ENCODE results near the gene NEK7. TPM values are rescaled to one million over a fixed set of nuclear protein-coding genes. Genes with fewer than 3 reads are reported as not detected.

NEK7 gene
- total and polyA plus RNA-seq, 2 experiments from 2014 or later: 25.6 to 86.9 TPM

DNA sequence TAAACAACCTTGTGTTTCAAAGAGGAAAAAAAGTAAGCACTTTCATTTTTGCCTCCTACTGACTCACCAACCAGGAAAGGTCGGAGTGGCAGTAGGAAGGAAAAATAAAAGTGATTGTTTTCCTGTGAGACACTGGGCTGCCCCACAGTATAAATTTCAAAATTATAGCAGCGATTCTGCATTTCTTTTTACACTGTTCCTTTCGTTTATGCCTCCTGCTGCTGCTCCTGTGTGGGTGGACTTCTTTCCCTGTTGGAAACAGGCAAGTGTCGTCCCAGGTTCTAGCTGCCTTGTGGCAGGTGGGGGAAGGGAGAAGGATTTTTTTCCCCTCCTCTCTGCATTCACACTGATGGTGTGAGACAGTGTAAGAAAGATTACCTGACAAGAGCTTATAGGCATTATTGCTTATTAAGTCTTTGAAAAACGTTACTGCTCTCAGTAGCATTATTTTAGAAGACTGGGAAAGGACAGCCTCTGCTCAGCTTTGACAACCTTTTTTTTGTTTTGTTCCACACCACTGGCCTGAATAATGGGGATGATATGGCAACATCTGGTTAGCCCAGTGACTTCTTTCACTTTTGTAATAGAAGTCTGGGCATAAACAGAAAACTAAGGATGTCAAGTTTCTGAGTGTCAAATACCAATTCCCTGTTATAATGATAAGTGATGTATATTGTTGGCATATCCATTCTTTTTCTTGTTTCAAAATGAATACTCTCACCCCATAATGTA, 77.9 kb downstream of the NEK7 start:
- Histone ChIP-seq H2AFZ (no peak overlapping the region), H3K79me2 (peaks cover 33% of the 10 kb centered on the region), H3K9me2 (replicated peaks; ENCODE audit: insufficient read depth) (no peaks in the 10 kb centered on the region), H4K20me1 (ENCODE audit: insufficient read depth, poor library complexity, severe bottlenecking) (peaks cover 3% of the 10 kb centered on the region), H3K27ac (peak overlapping the region; percentile 10), H3K36me3 (replicated peaks; ENCODE audit: insufficient read depth, low read depth) (no peaks in the 10 kb centered on the region), H3K9me3 (ENCODE audit: low read depth) (no peaks in the 10 kb centered on the region), H3K4me1 (ENCODE audit: insufficient read depth) (no peaks in the 10 kb centered on the region), H3K27me3 (no peaks in the 10 kb centered on the region), H3K4me2 (peak overlapping the region; percentile 50), H3K4me3 (no peak overlapping the region)
- TF ChIP-seq, protein P1, sequence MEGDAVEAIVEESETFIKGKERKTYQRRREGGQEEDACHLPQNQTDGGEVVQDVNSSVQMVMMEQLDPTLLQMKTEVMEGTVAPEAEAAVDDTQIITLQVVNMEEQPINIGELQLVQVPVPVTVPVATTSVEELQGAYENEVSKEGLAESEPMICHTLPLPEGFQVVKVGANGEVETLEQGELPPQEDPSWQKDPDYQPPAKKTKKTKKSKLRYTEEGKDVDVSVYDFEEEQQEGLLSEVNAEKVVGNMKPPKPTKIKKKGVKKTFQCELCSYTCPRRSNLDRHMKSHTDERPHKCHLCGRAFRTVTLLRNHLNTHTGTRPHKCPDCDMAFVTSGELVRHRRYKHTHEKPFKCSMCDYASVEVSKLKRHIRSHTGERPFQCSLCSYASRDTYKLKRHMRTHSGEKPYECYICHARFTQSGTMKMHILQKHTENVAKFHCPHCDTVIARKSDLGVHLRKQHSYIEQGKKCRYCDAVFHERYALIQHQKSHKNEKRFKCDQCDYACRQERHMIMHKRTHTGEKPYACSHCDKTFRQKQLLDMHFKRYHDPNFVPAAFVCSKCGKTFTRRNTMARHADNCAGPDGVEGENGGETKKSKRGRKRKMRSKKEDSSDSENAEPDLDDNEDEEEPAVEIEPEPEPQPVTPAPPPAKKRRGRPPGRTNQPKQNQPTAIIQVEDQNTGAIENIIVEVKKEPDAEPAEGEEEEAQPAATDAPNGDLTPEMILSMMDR (IDR thresholded peaks at IDR 0.05; ENCODE audit: poor library complexity): no peak
- TF ChIP-seq EZH2phosphoT487 (IDR thresholded peaks at IDR 0.05; ENCODE audit: low read depth, severe bottlenecking, unreplicated experiment) (no peak), EZH2 (IDR thresholded peaks at IDR 0.05; ENCODE audit: borderline replicate concordance) (no peak)
- WGBS (ENCODE audit: low lambda C conversion rate, missing lambda C conversion rate): 60% methylated on average over 5 of the region's 5 CpGs
- no peak for DNase-seq (ENCODE audit: low spot score)

DNA sequence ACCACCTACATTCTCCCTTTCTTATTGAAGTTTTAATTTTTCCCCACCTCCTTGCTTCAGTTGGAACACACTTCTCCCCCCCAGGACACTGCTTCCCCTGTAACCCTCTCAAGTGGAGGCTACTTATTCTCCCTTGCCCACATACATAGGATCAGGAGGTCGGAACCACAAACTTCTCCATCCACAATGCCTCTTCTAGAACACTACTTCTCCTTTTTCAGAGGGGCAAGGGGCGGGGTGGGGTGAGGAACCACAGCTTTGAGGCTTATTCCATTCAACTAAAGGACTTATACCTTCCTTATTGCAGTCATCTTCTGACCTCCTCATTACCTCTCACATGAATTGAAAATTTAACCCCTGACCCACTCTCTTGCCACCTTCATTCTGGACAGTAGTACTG, 81.3 kb downstream of the NEK7 start:
- TF ChIP-seq EZH2 (IDR thresholded peaks at IDR 0.05; ENCODE audit: borderline replicate concordance) (no peak), EZH2phosphoT487 (IDR thresholded peaks at IDR 0.05; ENCODE audit: low read depth, severe bottlenecking, unreplicated experiment) (no peak)
- TF ChIP-seq, protein P1 (IDR thresholded peaks at IDR 0.05; ENCODE audit: poor library complexity): no peak
- H3K27ac ChIP-seq: no peak overlapping the region
- H3K79me2 ChIP-seq: peaks cover 19% of the 10 kb centered on the region
- no peak for DNase-seq (ENCODE audit: low spot score)
- WGBS (ENCODE audit: low lambda C conversion rate, missing lambda C conversion rate): 100% methylated on average over 2 of the region's 2 CpGs
- no peak overlapping the region for H3K4me3 ChIP-seq
- no peaks in the 10 kb centered on the region for H4K20me1 ChIP-seq (ENCODE audit: insufficient read depth, poor library complexity, severe bottlenecking)
- no peak overlapping the region for H2AFZ ChIP-seq
- H3K4me2 ChIP-seq: no peak overlapping the region
- no peaks in the 10 kb centered on the region for H3K36me3 ChIP-seq (replicated peaks; ENCODE audit: insufficient read depth, low read depth)
- no peaks in the 10 kb centered on the region for H3K27me3 ChIP-seq
- no peaks in the 10 kb centered on the region for H3K9me2 ChIP-seq (replicated peaks; ENCODE audit: insufficient read depth)
- H3K9me3 ChIP-seq (ENCODE audit: low read depth): no peaks in the 10 kb centered on the region
- H3K4me1 ChIP-seq (ENCODE audit: insufficient read depth): no peaks in the 10 kb centered on the region

DNA sequence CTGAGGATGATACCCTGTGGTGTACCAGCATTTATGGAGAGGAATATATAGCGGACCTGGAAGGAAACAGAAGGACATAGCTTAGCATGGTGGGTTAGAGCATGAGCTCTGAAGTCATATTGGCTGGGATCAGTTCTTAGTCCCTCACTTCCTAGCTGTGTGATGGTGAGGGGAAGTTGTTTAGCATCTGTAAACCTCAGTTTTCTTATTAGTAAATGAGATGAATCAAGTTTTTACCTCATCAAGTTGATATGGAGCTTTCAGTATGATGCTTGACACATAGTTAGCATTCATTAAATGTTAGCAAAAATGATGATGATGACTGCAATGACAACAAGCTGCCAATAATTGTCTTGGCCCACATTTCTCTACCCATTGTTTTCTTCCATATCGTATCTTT, 84.8 kb downstream of the NEK7 start:
- peaks cover 32% of the 10 kb centered on the region for H3K79me2 ChIP-seq
- no peaks in the 10 kb centered on the region for H4K20me1 ChIP-seq (ENCODE audit: insufficient read depth, poor library complexity, severe bottlenecking)
- no peaks in the 10 kb centered on the region for H3K36me3 ChIP-seq (replicated peaks; ENCODE audit: insufficient read depth, low read depth)
- DNase-seq (ENCODE audit: low spot score): no peak
- H3K4me2 ChIP-seq: no peak overlapping the region
- H3K27ac ChIP-seq: no peak overlapping the region
- 69% methylated on average over 2 of the region's 2 CpGs for WGBS (ENCODE audit: low lambda C conversion rate, missing lambda C conversion rate)
- H3K4me1 ChIP-seq (ENCODE audit: insufficient read depth): no peaks in the 10 kb centered on the region
- H3K9me2 ChIP-seq (replicated peaks; ENCODE audit: insufficient read depth): no peaks in the 10 kb centered on the region
- TF ChIP-seq, protein P1 (IDR thresholded peaks at IDR 0.05; ENCODE audit: poor library complexity): no peak
- TF ChIP-seq EZH2phosphoT487 (IDR thresholded peaks at IDR 0.05; ENCODE audit: low read depth, severe bottlenecking, unreplicated experiment) (no peak), EZH2 (IDR thresholded peaks at IDR 0.05; ENCODE audit: borderline replicate concordance) (no peak)
- H3K27me3 ChIP-seq: no peaks in the 10 kb centered on the region
- H3K4me3 ChIP-seq: no peak overlapping the region
- H3K9me3 ChIP-seq (ENCODE audit: low read depth): no peaks in the 10 kb centered on the region
- no peak overlapping the region for H2AFZ ChIP-seq
